Gastroesophageal sphincter (tissue), 4 donors: Measurements from ENCODE around the gene OGG1. TPM values are rescaled to one million over a fixed set of nuclear protein-coding genes. Genes with fewer than 3 reads are reported as not detected.

ENCODE experiments used
- ATAC-seq: fragments of 150-250 bp; one replicate; pipeline ENCODE4 v1.9.1; 2016; ENCODE audit warnings: mild to moderate bottlenecking, moderate library complexity
- H3K27ac ChIP-seq, 4 donors: fragments of 200-600 bp; sonication (generic) in 3 of 4; 1 replicate in 3 of 4; 2 replicates in 1 of 4; pipeline ENCODE4 v1.5.1; 2016 to 2019
- H3K27me3 ChIP-seq: fragments of 200-600 bp; sonication (generic); one replicate; pipeline ENCODE4 v1.5.1; 2019
- H3K36me3 ChIP-seq, 2 donors: fragments of 200-600 bp; sonication (generic); one replicate each; pipeline ENCODE4 v1.5.1; 2019; ENCODE audit warnings: control low read depth in 1 of 2
- H3K4me1 ChIP-seq, 3 donors: fragments of 200-600 bp; sonication (generic); 1 replicate in 2 of 3; 2 replicates in 1 of 3; pipeline ENCODE4 v1.5.1; 2016 to 2019; ENCODE audit warnings: control low read depth in 2 of 3
- H3K4me3 ChIP-seq, 2 donors: fragments of 200-600 bp; sonication (generic); one replicate each; pipeline ENCODE4 v1.5.1; 2019; ENCODE audit warnings: mild to moderate bottlenecking in 1 of 2, moderate library complexity in 1 of 2
- H3K9me3 ChIP-seq, 3 donors: fragments of 200-600 bp; sonication (generic); one replicate each; pipeline ENCODE4 v1.5.1; 2017 to 2019; ENCODE audit warnings: control low read depth in 2 of 3
- CTCF ChIP-seq, 4 experiments: fragments of 200-600 bp in 2 of 4; fragments of 450-650 bp in 2 of 4; sonication (generic) in 1 of 4; IDR thresholded peaks; one replicate each; pipeline ENCODE4 v1.5.1; 2017 to 2019; ENCODE audit warnings: antibody characterized with exemption in 4 of 4, mild to moderate bottlenecking in 2 of 4, moderate library complexity in 2 of 4
- EP300 ChIP-seq: sonication (generic); formaldehyde crosslinking; IDR thresholded peaks from one replicate; pipeline ENCODE4 v1.6.1; 2017; ENCODE audit warnings: antibody characterized with exemption, mild to moderate bottlenecking
- POLR2A ChIP-seq, 2 donors: fragments of 450-650 bp; IDR thresholded peaks; one replicate each; pipeline ENCODE4 v1.6.1; 2017; ENCODE audit warnings: antibody characterized with exemption in 2 of 2, mild to moderate bottlenecking in 2 of 2, moderate library complexity in 1 of 2
- POLR2AphosphoS5 ChIP-seq: sonication (generic); formaldehyde crosslinking; IDR thresholded peaks from one replicate; pipeline ENCODE4 v1.6.1; 2017; ENCODE audit warnings: antibody characterized with exemption
- WGBS, 2 donors: methylation state at CpG; one replicate each; pipeline ENCODE4 v1.1.5; 2018; ENCODE audit warnings: low coverage in 1 of 2; 5-methylcytosine and 5-hydroxymethylcytosine counted together
- total RNA-seq, 4 donors: library from RNA; depleted of rRNA; stranded (reverse); fragments of >200 nt; gene quantifications; one replicate each; pipeline ENCODE4 v1.1.0, GENCODE V29; 2016

The OGG1 gene
- total RNA-seq, 4 donors from 2014 or later = 22.1 to 33.8 (median 25.9) TPM

GRCh38 chr3:9784965-9785364 lies 35.2 kb downstream of the OGG1 start:
- no peak overlapping the region for H3K4me3 ChIP-seq
- no peaks in the 10 kb centered on the region for H3K9me3 ChIP-seq
- TF ChIP-seq POLR2AphosphoS5 (no peak), POLR2A (IDR thresholded peaks at IDR 0.05) (no peak), EP300 (no peak), CTCF (IDR thresholded peaks at IDR 0.05) (no peak)
- H3K27ac ChIP-seq = no peak overlapping the region
- H3K27me3 ChIP-seq = no peaks in the 10 kb centered on the region
- 95% methylated on average over 4 of the region's 4 CpGs; no CpG with 5 or more reads in 1 of the 2 donors for WGBS, 2 donors
- ATAC-seq = peak; percentile 13
- H3K4me1 ChIP-seq = peaks cover 0 to 1% (median 0%) of the 10 kb centered on the region in 3 donors
- peaks cover 0 to 100% of the 10 kb centered on the region in 2 donors for H3K36me3 ChIP-seq

- H3K27me3 ChIP-seq = no peaks in the 10 kb centered on the region
- H3K9me3 ChIP-seq = no peaks in the 10 kb centered on the region
- no peak overlapping the region for H3K27ac ChIP-seq
- TF ChIP-seq EP300 (no peak), POLR2A (IDR thresholded peaks at IDR 0.05) (no peak), CTCF (IDR thresholded peaks at IDR 0.05) (no peak), POLR2AphosphoS5 (no peak)
- peaks cover 0 to 8% (median 0%) of the 10 kb centered on the region in 3 donors for H3K4me1 ChIP-seq
- peaks cover 0 to 100% of the 10 kb centered on the region in 2 donors for H3K36me3 ChIP-seq
- no peak for ATAC-seq
- WGBS, 2 donors = 74 to 78% methylated on average over 7 of the region's 7 CpGs
- no peak overlapping the region for H3K4me3 ChIP-seq
These were observed 35.9 kb downstream of the OGG1 start for GRCh38 chr3:9785602-9786001.

GRCh38 chr3:9786209-9786739 lies 36.5 kb downstream of the OGG1 start:
- peaks cover 0 to 95% of the 10 kb centered on the region in 2 donors for H3K36me3 ChIP-seq
- peaks cover 0 to 14% (median 2%) of the 10 kb centered on the region in 3 donors for H3K4me1 ChIP-seq
- no peaks in the 10 kb centered on the region for H3K27me3 ChIP-seq
- no peak for TF ChIP-seq CTCF (IDR thresholded peaks at IDR 0.05)
- TF ChIP-seq EP300 = no peak
- TF ChIP-seq POLR2AphosphoS5 = no peak
- TF ChIP-seq POLR2A (IDR thresholded peaks at IDR 0.05) = no peak
- ATAC-seq = no peak
- 57 to 85% methylated on average over 1 to 6 of the region's 7 CpGs for WGBS, 2 donors
- H3K9me3 ChIP-seq = no peaks in the 10 kb centered on the region
- H3K4me3 ChIP-seq = no peak overlapping the region
- H3K27ac ChIP-seq = no peak overlapping the region

GRCh38 chr3:9786825-9787669 lies 37.3 kb downstream of the OGG1 start:
- Histone ChIP-seq H3K27me3 (no peaks in the 10 kb centered on the region), H3K27ac (no peak overlapping the region), H3K4me1 (peaks cover 0 to 22% (median 7%) of the 10 kb centered on the region in 3 donors), H3K9me3 (no peaks in the 10 kb centered on the region), H3K4me3 (no peak overlapping the region), H3K36me3 (peaks cover 0 to 87% of the 10 kb centered on the region in 2 donors)
- 66 to 78% methylated on average over 5 to 11 of the region's 13 CpGs for WGBS, 2 donors
- TF ChIP-seq CTCF (IDR thresholded peaks at IDR 0.05) (peak in 1 of 4 experiments; percentile 13), POLR2A (IDR thresholded peaks at IDR 0.05) (no peak), EP300 (no peak), POLR2AphosphoS5 (no peak)
- ATAC-seq = no peak
